Neural progenitor cell (in vitro differentiated cells): ENCODE data around the gene ANO1. TPM values are rescaled to one million over a fixed set of nuclear protein-coding genes. Genes with fewer than 3 reads are reported as not detected.

Source experiments
- DNase-seq: peaks from one replicate; pipeline ENCODE4 v3.0.0-alpha.2; 2016; ENCODE audit warnings: low spot score
- H2AFZ ChIP-seq: fragments of 200-600 bp; sonication (generic); replicated peaks from 2 replicates; pipeline ENCODE4 v1.6.1; 2016; ENCODE audit warnings: antibody characterized with exemption
- H3F3A ChIP-seq: fragments of 200-600 bp; sonication (generic); 2 replicates; pipeline ENCODE4 v1.6.1; 2016; ENCODE audit warnings: antibody characterized with exemption, low read depth
- H3K27ac ChIP-seq: fragments of 200-600 bp; sonication (generic); 2 replicates; pipeline ENCODE4 v1.5.1; 2016; ENCODE audit warnings: mild to moderate bottlenecking
- H3K27me3 ChIP-seq: fragments of 200-600 bp; sonication (generic); 2 replicates; pipeline ENCODE4 v1.6.1; 2016; ENCODE audit warnings: mild to moderate bottlenecking, moderate library complexity
- H3K36me3 ChIP-seq: fragments of 200-600 bp; sonication (generic); 2 replicates; pipeline ENCODE4 v1.5.1; 2016
- H3K4me1 ChIP-seq: fragments of 200-600 bp; sonication (generic); 2 replicates; pipeline ENCODE4 v1.6.1; 2016; ENCODE audit warnings: mixed run types
- H3K4me2 ChIP-seq: fragments of 200-600 bp; sonication (generic); 2 replicates; pipeline ENCODE4 v1.6.1; 2016
- H3K4me3 ChIP-seq: fragments of 200-600 bp; sonication (generic); 2 replicates; pipeline ENCODE4 v1.5.1; 2016
- H3K79me2 ChIP-seq: fragments of 200-600 bp; sonication (generic); 2 replicates; pipeline ENCODE4 v1.6.1; 2016; ENCODE audit warnings: low read depth
- H3K9ac ChIP-seq: fragments of 200-600 bp; sonication (generic); 2 replicates; pipeline ENCODE4 v1.6.1; 2016
- H3K9me3 ChIP-seq: fragments of 200-600 bp; sonication (generic); 2 replicates; pipeline ENCODE4 v1.5.1; 2016; ENCODE audit warnings: low read depth
- H4K20me1 ChIP-seq: fragments of 200-600 bp; sonication (generic); 2 replicates; pipeline ENCODE4 v1.6.1; 2016; ENCODE audit warnings: low read depth
- H3K27ac Mint-ChIP-seq: 3 replicates; pipeline ENCODE4 v1.8.0; 2021; ENCODE audit warnings: mixed read lengths
- H3K27me3 Mint-ChIP-seq: 2 replicates; pipeline ENCODE4 v1.8.0; 2022; ENCODE audit warnings: low read depth, mild to moderate bottlenecking, inconsistent platforms, moderate library complexity, mixed read lengths; ENCODE audit not compliant: insufficient read depth
- H3K36me3 Mint-ChIP-seq: 3 replicates; pipeline ENCODE4 v1.8.0; 2021; ENCODE audit warnings: mixed read lengths
- H3K4me1 Mint-ChIP-seq: 3 replicates; pipeline ENCODE4 v1.8.0; 2021; ENCODE audit warnings: mixed read lengths
- H3K4me3 Mint-ChIP-seq: 3 replicates; pipeline ENCODE4 v1.8.0; 2021; ENCODE audit warnings: mild to moderate bottlenecking, moderate library complexity, mixed read lengths
- H3K9me3 Mint-ChIP-seq: 3 replicates; pipeline ENCODE4 v1.8.0; 2020; ENCODE audit warnings: mixed read lengths
- EZH2 ChIP-seq: fragments of 200-600 bp; sonication (generic); IDR thresholded peaks from 2 replicates; pipeline ENCODE4 v1.6.1; 2017; ENCODE audit warnings: antibody characterized with exemption, mild to moderate bottlenecking, moderate library complexity
- EZH2phosphoT487 ChIP-seq: fragments of 200-600 bp; sonication (generic); IDR thresholded peaks from 2 replicates; pipeline ENCODE4 v1.6.1; 2017; ENCODE audit warnings: antibody characterized with exemption
- total RNA-seq: library from RNA; depleted of rRNA; stranded (reverse); fragments of >200 nt; gene quantifications from 2 replicates; pipeline ENCODE4 v1.2.3, GENCODE V29; 2015; ENCODE audit warnings: low replicate concordance
- TF ChIP-seq, protein P1 (sequence below): fragments of 200-600 bp; sonication (generic); IDR thresholded peaks from 2 replicates; pipeline ENCODE4 v1.5.1; 2017; ENCODE audit warnings: antibody characterized with exemption, mild to moderate bottlenecking

The ANO1 gene
- total RNA-seq, 1 donor from 2014 or later, result not detected

DNA sequence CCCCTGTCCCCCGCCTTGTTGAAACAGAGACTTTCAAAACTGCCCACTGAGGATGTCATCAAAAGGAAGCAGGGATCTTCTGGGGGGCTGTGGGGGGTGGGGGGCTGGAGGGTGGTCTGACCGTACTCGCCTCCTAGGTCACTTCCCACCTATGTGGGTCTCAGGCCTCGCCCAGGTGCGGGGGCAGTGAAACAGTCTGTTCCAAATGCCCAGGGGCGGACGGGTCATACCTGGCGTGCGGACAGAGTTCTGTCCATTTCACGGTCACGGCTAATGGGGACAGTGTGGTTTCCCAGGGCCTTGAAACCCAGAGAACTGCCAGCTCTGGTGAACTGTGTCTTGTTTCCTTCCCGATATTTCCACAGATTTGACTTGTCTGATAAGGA is 27.2 kb downstream of the ANO1 start:
- H3K9me3 ChIP-seq, result no peaks in the 10 kb centered on the region
- H3K27me3 ChIP-seq, result no peaks in the 10 kb centered on the region
- no peak overlapping the region for H2AFZ ChIP-seq
- TF ChIP-seq EZH2phosphoT487 (no peak), EZH2 (no peak)
- TF ChIP-seq, protein P1, sequence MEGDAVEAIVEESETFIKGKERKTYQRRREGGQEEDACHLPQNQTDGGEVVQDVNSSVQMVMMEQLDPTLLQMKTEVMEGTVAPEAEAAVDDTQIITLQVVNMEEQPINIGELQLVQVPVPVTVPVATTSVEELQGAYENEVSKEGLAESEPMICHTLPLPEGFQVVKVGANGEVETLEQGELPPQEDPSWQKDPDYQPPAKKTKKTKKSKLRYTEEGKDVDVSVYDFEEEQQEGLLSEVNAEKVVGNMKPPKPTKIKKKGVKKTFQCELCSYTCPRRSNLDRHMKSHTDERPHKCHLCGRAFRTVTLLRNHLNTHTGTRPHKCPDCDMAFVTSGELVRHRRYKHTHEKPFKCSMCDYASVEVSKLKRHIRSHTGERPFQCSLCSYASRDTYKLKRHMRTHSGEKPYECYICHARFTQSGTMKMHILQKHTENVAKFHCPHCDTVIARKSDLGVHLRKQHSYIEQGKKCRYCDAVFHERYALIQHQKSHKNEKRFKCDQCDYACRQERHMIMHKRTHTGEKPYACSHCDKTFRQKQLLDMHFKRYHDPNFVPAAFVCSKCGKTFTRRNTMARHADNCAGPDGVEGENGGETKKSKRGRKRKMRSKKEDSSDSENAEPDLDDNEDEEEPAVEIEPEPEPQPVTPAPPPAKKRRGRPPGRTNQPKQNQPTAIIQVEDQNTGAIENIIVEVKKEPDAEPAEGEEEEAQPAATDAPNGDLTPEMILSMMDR, result no peak
- H3K9ac ChIP-seq, result no peak overlapping the region
- no peaks in the 10 kb centered on the region for H3K36me3 ChIP-seq
- H3K4me1 ChIP-seq, result peaks cover 44% of the 10 kb centered on the region
- H3K79me2 ChIP-seq, result no peaks in the 10 kb centered on the region
- no peak overlapping the region for H3K4me3 ChIP-seq
- Mint-ChIP-seq H3K9me3 (no peaks in the 10 kb centered on the region), H3K36me3 (no peaks in the 10 kb centered on the region), H3K27ac (peak overlapping the region; percentile 66), H3K27me3 (peaks cover 32% of the 10 kb centered on the region), H3K4me1 (peaks cover 59% of the 10 kb centered on the region), H3K4me3 (no peak overlapping the region)
- DNase-seq, result no peak
- no peak overlapping the region for H3K27ac ChIP-seq
- H3F3A ChIP-seq, result peaks cover 10% of the 10 kb centered on the region
- no peaks in the 10 kb centered on the region for H4K20me1 ChIP-seq
- no peak overlapping the region for H3K4me2 ChIP-seq

DNA sequence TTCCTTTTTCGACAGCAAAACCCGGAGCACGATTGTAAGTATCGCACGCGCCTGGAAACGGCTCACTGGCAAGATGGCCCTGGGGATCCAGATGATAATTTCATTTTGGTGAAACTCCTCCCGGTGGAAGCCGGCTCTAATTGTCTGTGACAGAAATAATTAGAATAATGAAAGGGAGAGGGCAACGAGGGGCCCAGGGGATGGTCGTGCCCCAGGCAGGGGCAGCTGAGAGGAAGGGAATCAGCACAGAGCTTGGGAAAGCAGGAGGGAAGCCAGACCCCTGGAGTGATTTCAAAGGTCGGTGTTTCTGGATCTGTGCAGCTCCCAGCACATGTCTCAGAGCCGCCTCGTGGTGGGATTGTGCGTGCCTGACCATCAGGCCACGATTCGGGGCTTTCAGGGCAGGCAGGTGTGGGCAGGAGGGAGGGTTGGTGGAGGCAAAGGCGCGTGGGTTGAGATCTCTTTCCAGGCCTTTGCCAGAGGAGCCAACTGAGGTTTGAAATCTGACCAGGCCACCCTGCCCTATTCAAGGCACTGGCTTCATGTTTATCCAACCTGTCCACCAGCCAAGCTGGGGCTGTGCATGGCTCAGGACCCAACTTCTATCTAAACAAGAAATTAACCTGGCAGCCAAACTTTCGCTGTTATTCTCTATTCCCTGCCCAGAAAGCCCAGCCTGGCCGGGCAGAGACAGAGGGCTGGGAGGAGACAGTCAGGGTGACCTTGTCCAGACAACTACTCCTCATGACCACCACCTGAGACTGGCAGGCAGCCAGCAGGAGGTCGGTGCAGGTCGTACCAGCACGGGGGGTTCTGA is 27.8 kb downstream of the ANO1 start:
- Histone ChIP-seq H3K4me3 (no peak overlapping the region), H3K9me3 (no peaks in the 10 kb centered on the region), H3F3A (peaks cover 16% of the 10 kb centered on the region), H3K9ac (no peak overlapping the region), H2AFZ (no peak overlapping the region), H3K36me3 (no peaks in the 10 kb centered on the region), H3K27me3 (no peaks in the 10 kb centered on the region), H3K4me2 (no peak overlapping the region), H3K79me2 (no peaks in the 10 kb centered on the region), H3K27ac (no peak overlapping the region), H4K20me1 (peaks cover 4% of the 10 kb centered on the region), H3K4me1 (peaks cover 50% of the 10 kb centered on the region)
- Mint-ChIP-seq H3K4me3 (no peak overlapping the region), H3K27ac (peak overlapping the region; percentile 66), H3K36me3 (no peaks in the 10 kb centered on the region), H3K27me3 (peaks cover 32% of the 10 kb centered on the region), H3K4me1 (peaks cover 65% of the 10 kb centered on the region), H3K9me3 (no peaks in the 10 kb centered on the region)
- TF ChIP-seq, protein P1, result no peak
- TF ChIP-seq EZH2 (no peak), EZH2phosphoT487 (no peak)
- DNase-seq, result no peak

DNA sequence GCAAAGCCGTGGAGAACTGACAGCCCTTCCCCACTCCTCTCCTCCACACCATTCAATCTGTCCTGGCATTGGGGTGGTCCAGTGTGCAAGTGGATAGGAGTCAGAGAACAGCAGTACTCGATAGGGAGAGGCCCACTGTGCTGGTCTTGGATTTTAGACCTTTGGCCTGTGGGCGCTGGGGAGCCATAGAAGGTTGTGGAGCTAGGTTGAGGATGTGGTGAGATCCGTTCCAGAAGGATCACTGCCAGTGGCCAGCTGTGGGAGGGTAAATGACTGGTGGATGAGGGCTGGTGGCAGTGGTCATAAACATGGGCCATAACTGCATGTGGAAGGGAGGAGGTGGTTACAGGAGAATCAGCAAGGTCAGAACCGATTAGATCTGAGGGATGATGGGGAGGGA is 28.6 kb downstream of the ANO1 start:
- Mint-ChIP-seq H3K4me3 (peak overlapping the region; percentile 46), H3K27ac (peak overlapping the region; percentile 64), H3K9me3 (no peaks in the 10 kb centered on the region), H3K36me3 (no peaks in the 10 kb centered on the region), H3K27me3 (peaks cover 29% of the 10 kb centered on the region), H3K4me1 (peaks cover 73% of the 10 kb centered on the region)
- Histone ChIP-seq H3K4me2 (no peak overlapping the region), H3F3A (peaks cover 21% of the 10 kb centered on the region), H3K9me3 (no peaks in the 10 kb centered on the region), H2AFZ (no peak overlapping the region), H3K27me3 (no peaks in the 10 kb centered on the region), H3K9ac (no peak overlapping the region), H3K79me2 (no peaks in the 10 kb centered on the region), H3K4me1 (peaks cover 57% of the 10 kb centered on the region), H3K36me3 (no peaks in the 10 kb centered on the region), H3K27ac (no peak overlapping the region), H3K4me3 (no peak overlapping the region), H4K20me1 (peaks cover 12% of the 10 kb centered on the region)
- DNase-seq, result no peak
- no peak for TF ChIP-seq EZH2phosphoT487
- no peak for TF ChIP-seq EZH2
- TF ChIP-seq, protein P1, result no peak
